Activated gamma-delta T cell treated with anti-CD3 and anti-CD28 coated beads, Interleukin-2, amount 50 U/mL, for 16 hours (primary cell): Measurements from ENCODE around the gene NDUFV2.
"Not testable (repeated sequence)": the region's sequence is repeated elsewhere in the genome, so short reads cannot be mapped to it uniquely, and the experiment has no call there.

Experiments
- DNase-seq: peaks from one replicate; pipeline ENCODE4 v3.0.0-alpha.2; 2020; ENCODE audit warnings: low read depth

The NDUFV2 gene

DNA sequence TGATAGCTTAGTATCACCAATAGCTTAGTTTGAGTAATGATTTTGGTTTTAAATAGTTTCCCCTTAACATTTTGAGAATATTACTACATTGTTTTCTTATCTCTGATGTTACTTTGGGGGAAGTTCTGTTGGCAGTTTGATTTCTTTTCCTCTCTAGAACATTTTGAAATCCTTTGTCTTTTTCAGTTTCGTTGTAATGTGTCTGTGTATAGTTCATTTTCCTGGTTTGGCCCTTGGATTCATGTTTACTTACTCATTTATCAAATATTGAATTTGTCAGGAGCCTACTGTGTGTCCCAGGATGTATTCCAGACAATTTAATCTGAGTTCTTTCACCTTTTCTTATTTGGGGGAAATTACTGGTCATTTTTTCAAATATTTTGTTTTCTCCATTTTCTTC lies 50.8 kb downstream of the NDUFV2 start:
- no peak for DNase-seq

DNA sequence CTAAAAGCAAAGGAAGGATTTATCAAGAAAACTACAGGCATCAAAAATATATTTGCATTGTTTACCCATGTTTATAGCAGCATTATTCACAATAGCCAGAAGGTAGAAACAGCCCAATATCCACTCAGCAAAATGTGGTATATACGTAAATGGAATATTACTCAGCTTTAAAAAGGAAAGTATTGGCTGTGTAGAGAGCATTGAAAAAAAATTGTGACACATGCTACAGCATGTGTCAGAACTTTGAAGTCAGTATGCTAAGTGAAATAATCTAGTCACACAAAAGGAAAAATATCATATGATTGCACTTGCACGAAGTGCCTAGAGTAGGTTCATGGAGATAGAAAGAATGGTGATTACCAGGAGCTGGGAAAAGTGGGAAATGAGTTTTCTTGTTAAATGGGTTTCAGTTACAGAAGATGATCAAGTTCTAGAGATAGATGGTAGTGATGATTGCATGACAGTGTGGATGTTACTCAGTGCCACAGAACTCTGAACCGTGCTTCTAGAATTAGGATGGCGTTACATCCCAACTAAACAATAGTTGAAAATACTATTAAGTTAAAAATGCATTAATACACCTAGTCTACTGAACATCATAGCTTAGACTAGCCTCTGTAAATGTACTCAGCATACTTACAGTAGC lies 54.2 kb downstream of the NDUFV2 start:
- DNase-seq, result no peak

DNA sequence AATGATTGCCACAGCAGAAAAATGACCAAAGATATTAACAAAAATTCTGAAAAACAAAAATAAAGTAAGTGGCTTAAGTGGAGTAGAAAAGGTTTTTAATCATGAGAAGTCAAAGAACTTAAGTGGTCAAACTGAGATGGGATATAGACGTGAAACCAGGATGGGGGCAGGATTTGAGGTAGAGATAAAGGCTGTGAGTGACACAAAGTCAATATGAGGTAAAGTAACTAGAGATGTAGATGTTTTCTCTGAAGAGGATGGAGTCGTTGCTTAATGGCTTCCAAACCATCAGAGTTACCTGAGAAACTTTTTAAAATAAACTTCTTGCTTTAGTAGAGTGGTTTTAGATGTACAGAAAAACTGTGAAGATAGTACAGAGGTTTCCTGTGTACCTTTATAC lies 55.3 kb downstream of the NDUFV2 start:
- no peak for DNase-seq

GRCh38 chr18:9160014-9160413 lies 57.5 kb downstream of the NDUFV2 start:
- DNase-seq, result no peak

GRCh38 chr18:9162663-9163062 lies 60.2 kb downstream of the NDUFV2 start:
- not testable (repeated sequence) for DNase-seq

DNA sequence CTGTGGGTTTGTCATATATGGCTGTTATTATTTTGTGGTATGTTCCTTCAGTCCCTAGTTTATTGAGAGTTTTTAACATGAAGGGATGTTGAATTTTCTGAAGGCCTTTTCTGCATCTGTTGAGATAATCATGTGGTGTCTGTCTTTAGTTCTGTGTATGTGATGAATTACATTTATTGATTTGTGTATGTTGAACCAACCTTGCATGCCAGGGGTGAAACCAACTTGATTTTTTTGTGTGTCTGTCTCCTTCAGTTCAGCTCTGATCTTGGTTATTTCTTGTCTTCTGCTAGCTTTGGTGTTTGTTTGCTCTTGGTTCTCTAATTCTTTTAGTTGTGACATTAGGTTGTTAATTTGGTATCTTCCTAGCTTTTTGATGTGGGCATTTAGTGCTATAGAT lies 61.6 kb downstream of the NDUFV2 start:
- not testable (repeated sequence) for DNase-seq

DNA sequence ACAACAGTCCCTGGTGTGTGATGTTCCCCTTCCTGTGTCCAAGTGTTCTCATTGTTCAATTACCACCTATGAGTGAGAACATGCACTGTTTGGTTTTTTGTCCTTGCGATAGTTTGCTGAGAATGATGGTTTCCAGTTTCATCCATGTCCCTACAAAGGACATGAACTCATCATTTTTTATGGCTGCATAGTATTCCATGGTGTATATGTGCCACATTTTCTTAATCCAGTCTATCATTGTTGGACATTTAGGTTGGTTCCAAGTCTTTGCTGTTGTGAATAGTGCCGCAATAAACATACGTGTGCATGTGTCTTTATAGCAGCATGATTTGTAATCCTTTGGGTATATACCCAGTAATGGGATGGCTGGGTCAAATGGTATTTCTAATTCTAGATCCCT lies 63.4 kb downstream of the NDUFV2 start:
- DNase-seq, result not testable (repeated sequence)

DNA sequence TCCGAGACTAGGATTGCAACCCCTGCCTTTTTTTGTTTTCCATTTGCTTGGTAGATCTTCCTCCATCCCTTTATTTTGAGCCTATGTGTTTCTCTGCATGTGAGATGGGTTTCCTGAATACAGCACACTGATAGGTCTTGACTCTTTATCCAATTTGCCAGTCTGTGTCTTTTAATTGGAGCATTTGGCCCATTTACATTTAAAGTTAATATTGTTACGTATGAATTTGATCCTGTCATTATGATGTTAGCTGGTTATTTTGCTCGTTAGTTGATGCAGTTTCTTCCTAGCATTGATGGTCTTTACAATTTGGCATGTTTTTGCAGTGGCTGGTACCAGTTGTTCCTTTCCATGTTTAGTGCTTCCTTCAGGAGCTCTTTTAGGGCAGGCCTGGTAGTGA lies 67.0 kb downstream of the NDUFV2 start:
- DNase-seq, result not testable (repeated sequence)

DNA sequence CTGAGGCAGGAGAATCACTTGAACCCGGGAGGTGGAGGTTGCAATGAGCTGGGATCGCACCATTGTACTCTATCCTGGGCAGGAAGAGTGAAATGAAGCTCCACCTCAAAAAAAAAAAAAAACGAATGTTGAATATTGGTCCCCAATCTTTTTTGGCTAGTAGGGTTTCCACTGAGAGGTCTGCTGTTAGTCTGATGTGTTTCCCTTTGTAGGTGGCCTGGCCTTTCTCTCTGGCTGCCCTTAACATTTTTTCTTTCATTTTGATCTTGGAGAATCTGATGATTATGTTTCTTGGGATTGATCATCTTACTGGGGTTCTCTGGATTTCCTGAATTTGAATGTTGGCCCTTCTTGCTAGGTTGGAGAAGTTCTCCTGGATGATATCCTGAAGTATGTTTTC lies 69.4 kb downstream of the NDUFV2 start:
- DNase-seq, result not testable (repeated sequence)

DNA sequence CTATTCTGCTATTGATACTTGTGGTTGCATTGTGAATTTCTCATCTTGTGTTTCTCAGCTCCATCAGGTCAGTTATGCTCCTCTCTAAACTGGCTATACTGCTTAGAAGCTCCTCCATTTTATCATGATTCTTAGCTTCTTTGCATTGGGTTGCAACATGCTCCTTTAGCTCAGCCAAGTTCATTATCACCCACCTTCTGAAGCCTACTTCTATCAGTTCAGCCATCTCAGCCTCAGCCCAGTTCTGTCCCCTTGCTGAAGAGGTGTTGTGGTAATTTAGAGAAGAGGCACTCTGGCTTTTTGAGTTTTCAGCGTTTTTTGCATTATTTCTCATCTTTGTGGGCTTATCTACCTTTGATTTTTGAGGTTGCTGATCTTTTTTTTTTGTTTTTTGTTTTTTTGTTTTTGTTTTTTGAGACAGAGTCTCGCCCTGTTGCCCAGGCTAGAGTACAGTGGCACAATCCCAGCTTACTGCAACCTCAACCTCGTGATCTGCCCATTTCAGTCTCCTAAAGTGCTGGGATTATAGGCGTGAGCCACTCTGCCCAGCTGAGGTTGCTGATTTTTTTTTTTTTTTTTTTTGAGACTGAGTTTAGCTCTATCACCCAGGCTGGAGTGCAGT lies 70.1 kb downstream of the NDUFV2 start:
- DNase-seq, result no peak

DNA sequence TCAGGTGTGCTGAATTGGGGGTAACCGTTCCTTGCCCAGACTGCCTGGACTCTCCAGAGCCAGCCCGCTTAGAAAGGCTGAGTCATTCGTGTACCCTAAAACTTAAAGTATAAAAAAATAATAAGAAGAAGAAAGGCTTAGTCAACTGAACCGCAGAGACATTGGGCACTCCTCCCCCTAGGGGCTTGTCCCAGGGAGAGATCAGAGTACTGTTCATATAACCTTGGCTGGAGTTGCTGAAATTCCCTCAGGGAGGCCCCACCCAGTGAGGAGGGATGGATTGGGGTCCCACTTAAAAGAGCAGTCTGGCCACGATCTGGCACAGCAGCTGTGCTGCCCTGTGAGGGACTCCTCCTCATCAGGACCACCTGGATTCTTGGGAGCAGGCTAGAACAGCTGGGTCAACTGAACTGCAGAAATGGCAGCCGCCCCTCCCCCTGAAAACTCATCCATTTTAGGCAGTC lies 71.3 kb downstream of the NDUFV2 start:
- DNase-seq, result no peak

DNA sequence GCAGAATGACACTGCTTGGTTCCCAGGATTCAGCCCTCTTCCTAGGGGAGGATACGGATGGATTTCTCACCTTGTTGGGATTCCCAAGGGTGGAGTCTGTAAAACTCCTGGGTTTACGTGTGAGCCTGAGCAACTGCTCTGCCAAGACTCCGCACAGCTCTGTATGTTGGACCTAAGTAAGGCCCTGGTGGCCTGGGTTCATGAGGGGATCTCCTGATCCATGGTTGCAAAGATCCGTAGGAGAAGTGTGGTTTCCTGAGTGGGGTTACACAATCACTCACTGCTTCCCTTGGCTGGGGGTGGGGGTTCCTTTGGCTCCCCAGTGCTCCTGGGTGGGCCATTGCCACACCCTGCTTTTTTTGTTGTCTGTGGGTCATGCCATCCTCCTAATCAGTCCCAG lies 71.8 kb downstream of the NDUFV2 start:
- no peak for DNase-seq

GRCh38 chr18:9175115-9175514 lies 72.6 kb downstream of the NDUFV2 start:
- no peak for DNase-seq

GRCh38 chr18:9177031-9177430 lies 74.5 kb downstream of the NDUFV2 start:
- DNase-seq, result no peak

DNA sequence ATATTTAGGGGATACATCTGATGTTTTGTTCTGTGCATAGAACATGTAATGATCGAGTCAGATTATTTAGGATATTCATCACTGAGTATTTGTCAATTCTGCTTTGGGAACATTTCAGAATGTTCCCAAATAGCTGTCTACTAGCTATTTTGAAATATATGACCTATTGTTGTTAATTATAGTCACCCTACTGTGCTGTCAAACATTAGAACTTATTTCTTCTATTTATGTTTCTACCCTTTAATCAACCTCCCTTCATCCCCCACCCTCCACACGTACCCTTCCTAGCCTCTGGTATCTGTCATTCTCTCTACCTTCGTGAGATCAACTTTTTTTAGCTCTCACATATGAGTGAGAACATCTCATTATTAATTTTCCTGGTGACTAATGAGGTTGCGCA lies 75.0 kb downstream of the NDUFV2 start:
- no peak for DNase-seq

GRCh38 chr18:9178557-9178956 lies 76.1 kb downstream of the NDUFV2 start:
- no peak for DNase-seq

GRCh38 chr18:9181275-9181674 lies 78.8 kb downstream of the NDUFV2 start:
- no peak for DNase-seq

DNA sequence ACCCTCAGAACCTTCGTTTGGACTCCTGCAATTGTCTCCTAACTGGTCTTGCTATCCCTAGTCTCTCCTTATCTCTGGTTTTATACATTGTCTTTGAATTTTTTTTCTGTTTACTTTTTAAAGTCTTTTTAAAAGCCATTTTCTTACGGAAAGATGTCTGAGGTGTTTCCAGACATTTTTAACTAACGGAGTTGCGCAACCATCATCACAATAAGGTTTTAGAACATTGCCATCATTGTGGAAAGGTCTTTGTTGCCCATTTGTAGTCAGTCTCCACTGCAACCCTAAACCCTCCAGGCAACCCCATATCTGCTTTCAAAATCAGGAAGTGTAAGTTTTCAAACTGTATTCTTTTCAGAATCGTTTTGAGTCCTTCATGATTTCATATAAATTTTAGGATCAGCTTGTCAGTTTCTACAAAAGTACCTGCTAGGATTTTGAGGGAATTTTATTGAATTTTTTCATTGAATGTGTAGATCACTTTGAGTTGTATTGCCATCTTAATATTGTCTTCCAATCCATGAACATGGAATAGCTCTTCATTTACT lies 80.4 kb downstream of the NDUFV2 start:
- DNase-seq, result no peak
